GM12878 (cell line): Measurements from ENCODE around the gene PDCD2. TPM values are rescaled to one million over a fixed set of nuclear protein-coding genes. Genes with fewer than 3 reads are reported as not detected.
A peak's percentile ranks its signal among the peaks of the same experiment; 100 is the strongest.
"Not testable (repeated sequence)": the region's sequence is repeated elsewhere in the genome, so short reads cannot be mapped to it uniquely, and the experiment has no call there.

ENCODE experiments used
- ATAC-seq: fragments of 200-7000 bp; cut with Tn5 transposase; 3 replicates; pipeline ENCODE4 v1.9.1; 2020; ENCODE audit warnings: mild to moderate bottlenecking, moderate library complexity
- BruUV-seq: library from RNA; stranded (reverse); fragments of 400-500 nt; replicated peaks from 2 replicates; lab custom pipeline; 2021; lab: Mats Ljungman, UMichigan
- CTCF ChIA-PET: fragments of 300-600 bp; sonication (Branson Sonifier 250); formaldehyde crosslinking; extraction: SDS; loops from one replicate; lab custom pipeline; 2021; ENCODE audit warnings: inconsistent platforms; lab: Yijun Ruan, JAX
- POLR2A ChIA-PET: fragments of 350-600 bp; formaldehyde crosslinking; extraction: SDS; loops from one replicate; lab custom pipeline; 2021; ENCODE audit warnings: inconsistent platforms; lab: Charles Lee
- RAD21 ChIA-PET: fragments of 300-600 bp; sonication (Branson Sonifier 250); formaldehyde crosslinking; loops from one replicate; lab custom pipeline; 2023; ENCODE audit warnings: antibody characterized with exemption; ENCODE audit not compliant: unreplicated experiment; lab: Charles Lee
- SMC1A ChIA-PET: fragments of 300-600 bp; sonication (Branson Sonifier 250); formaldehyde crosslinking; loops from one replicate; lab custom pipeline; 2023; ENCODE audit not compliant: unreplicated experiment, uncharacterized antibody; lab: Charles Lee
- DNase-seq: peaks from one replicate; pipeline ENCODE4 v3.0.0-alpha.2; 2011; ENCODE audit warnings: low read depth, low spot score
- FAIRE-seq: peaks from 3 replicates; lab custom pipeline; 2011; peaks lifted over from hg19 to GRCh38; lab: Jason Lieb, UNC
- H2AFZ ChIP-seq: 2 replicates; pipeline ENCODE4 v1.6.0; 2011; ENCODE audit warnings: low read depth, low read length, control low read depth; ENCODE audit not compliant: control insufficient read depth
- H3K27ac ChIP-seq: 2 replicates; pipeline ENCODE4 v1.5.1; 2011; ENCODE audit warnings: control low read depth; ENCODE audit not compliant: control insufficient read depth, insufficient read depth
- H3K27me3 ChIP-seq, 2 experiments: replicated peaks in 1 of 2; 2 replicates each; pipeline versions ENCODE4 v1.6.0 to v1.6.1; 2011; ENCODE audit warnings: low read length in 1 of 2; ENCODE audit not compliant: control insufficient read depth in 2 of 2, insufficient read depth in 2 of 2
- H3K36me3 ChIP-seq, 2 experiments: 2 replicates each; pipeline ENCODE4 v1.5.1; 2011; ENCODE audit warnings: low read length in 1 of 2; ENCODE audit not compliant: control insufficient read depth in 2 of 2, insufficient read depth in 2 of 2
- H3K4me1 ChIP-seq: 2 replicates; pipeline ENCODE4 v1.6.1; 2011; ENCODE audit warnings: mild to moderate bottlenecking, low read length, moderate library complexity, mixed read lengths; ENCODE audit not compliant: control insufficient read depth, insufficient read depth
- H3K4me2 ChIP-seq: 2 replicates; pipeline ENCODE4 v1.6.0; 2011; ENCODE audit warnings: control low read depth; ENCODE audit not compliant: control insufficient read depth, insufficient read depth
- H3K4me3 ChIP-seq: fragments of 200-600 bp; sonication (generic); 2 replicates; pipeline ENCODE4 v1.5.1; 2016
- H3K79me2 ChIP-seq: 2 replicates; pipeline ENCODE4 v1.6.0; 2011; ENCODE audit warnings: low read length; ENCODE audit not compliant: control insufficient read depth, insufficient read depth
- H3K9ac ChIP-seq: 2 replicates; pipeline ENCODE4 v1.8.0; 2011; ENCODE audit warnings: low read length, control low read depth, mixed read lengths; ENCODE audit not compliant: control insufficient read depth, insufficient read depth
- H3K9me3 ChIP-seq: replicated peaks from 3 replicates; pipeline ENCODE4 v1.5.1; 2011; ENCODE audit warnings: mild to moderate bottlenecking, low read length; ENCODE audit not compliant: control insufficient read depth, insufficient read depth
- H4K20me1 ChIP-seq: 2 replicates; pipeline ENCODE4 v1.6.0; 2011; ENCODE audit not compliant: control insufficient read depth, insufficient read depth
- IKZF2 ChIP-seq, 2 experiments: fragments of 450-650 bp; IDR thresholded peaks; 2 replicates each; pipeline ENCODE4 v1.6.1; 2017; ENCODE audit warnings: mild to moderate bottlenecking in 2 of 2, moderate library complexity in 2 of 2
- SRF ChIP-seq, 2 experiments: IDR thresholded peaks; 2 replicates each; pipeline ENCODE4 v1.6.1; 2011; ENCODE audit warnings: low read depth in 2 of 2, low read length in 2 of 2, mild to moderate bottlenecking in 1 of 2, moderate library complexity in 1 of 2
- TCF3 ChIP-seq: IDR thresholded peaks from 2 replicates; pipeline ENCODE4 v1.6.1; 2012; ENCODE audit warnings: low read depth, mild to moderate bottlenecking, low read length, borderline replicate concordance; ENCODE audit not compliant: insufficient read depth
- ZBTB4 ChIP-seq: fragments of 450-650 bp; formaldehyde crosslinking; IDR thresholded peaks from 2 replicates; pipeline ENCODE4 v1.4.0; 2022; ENCODE audit warnings: mild to moderate bottlenecking, moderate library complexity
- WGBS: methylation state at CpG from one replicate; pipeline ENCODE4 v1.1.6; 2016; ENCODE audit warnings: low lambda C conversion rate; ENCODE audit not compliant: insufficient replicate concordance, insufficient coverage; ENCODE audit errors: missing lambda C conversion rate; 5-methylcytosine and 5-hydroxymethylcytosine counted together
- in situ Hi-C: fragments of 300-500 bp; cut with MboI; formaldehyde crosslinking; loops from 9 replicates; pipeline ENCODE4 v1.14.3; 2018; ENCODE audit warnings: mixed read lengths
- intact Hi-C: fragments of 100-400 bp; cut with micrococcal nuclease; formaldehyde crosslinking; loops from one replicate; pipeline ENCODE4 v1.14.2; 2022; ENCODE audit not compliant: unreplicated experiment
- polyA plus RNA-seq, 11 experiments: library from polyadenylated mRNA; depleted of rRNA in 4 of 11; unstranded in 6 of 11; stranded (reverse) in 5 of 11; fragments of >200 nt; fragmentation: Nextera tagmentation in 4 of 11; fragmentation: Illumina TruSeq in 1 of 11; extraction: Ambion mirVana in 4 of 11; extraction: Trizol in 1 of 11; gene quantifications; 1 replicate in 1 of 11; 2 replicates in 10 of 11; pipeline versions ENCODE4 v1.2.1 to v1.2.3, GENCODE V29; 2011 to 2016; ENCODE audit warnings: inconsistent platforms in 2 of 11, missing spikeins in 2 of 11, low read depth in 1 of 11
- total RNA-seq, 4 experiments: library from RNA; depleted of rRNA in 3 of 4; stranded (reverse); fragments of >200 nt in 3 of 4; fragmentation: Illumina TruSeq in 1 of 4; extraction: Trizol in 1 of 4; gene quantifications; 2 replicates each; pipeline versions ENCODE4 v1.2.1 to v1.2.3, GENCODE V29; 2013 to 2021

The PDCD2 gene
- total and polyA plus RNA-seq, 10 of the 15 experiments (the other 5 are each of a cell fraction or from before 2014, with no cell fraction given): 27.4 to 154 (median 101) TPM

GRCh38 chr6:170584181-170584953, at the start of gene PDCD2 (continued):
- TF ChIP-seq ZBTB4 (no peak), IKZF2 (IDR thresholded peaks at IDR 0.05) (no peak), SRF (IDR thresholded peaks at IDR 0.05; ENCODE audit: low read depth in 2 of 2, low read length in 2 of 2) (peak in 1 of 2 experiments; percentile 24; a peak in 1 of 4 replicates), TCF3 (peak; percentile 93)

GRCh38 chr6:170616020-170616554, 31.6 kb upstream of the PDCD2 start:
- RAD21 ChIA-PET, DNase-seq, H2AFZ ChIP-seq, H3K9me3 ChIP-seq, H4K20me1 ChIP-seq, H3K4me3 ChIP-seq, SMC1A ChIA-PET, H3K9ac ChIP-seq, H3K27ac ChIP-seq, in situ Hi-C loops, H3K4me1 ChIP-seq, FAIRE-seq, POLR2A ChIA-PET, intact Hi-C loops, H3K79me2 ChIP-seq, CTCF ChIA-PET, BruUV-seq, H3K36me3 ChIP-seq, H3K4me2 ChIP-seq, H3K27me3 ChIP-seq, ATAC-seq: not testable (repeated sequence)
- no CpG with 5 or more reads among the region's 1 CpG for WGBS

GRCh38 chr6:170612256-170612804, 27.9 kb upstream of the PDCD2 start:
- intact Hi-C loops, H3K27ac ChIP-seq, H4K20me1 ChIP-seq, H3K9ac ChIP-seq, in situ Hi-C loops, H3K4me1 ChIP-seq, H3K9me3 ChIP-seq, FAIRE-seq, SMC1A ChIA-PET, H3K4me2 ChIP-seq, H3K36me3 ChIP-seq, H3K27me3 ChIP-seq, POLR2A ChIA-PET, H3K4me3 ChIP-seq, RAD21 ChIA-PET, H2AFZ ChIP-seq, H3K79me2 ChIP-seq, CTCF ChIA-PET, DNase-seq: not testable (repeated sequence)
- WGBS: 21% methylated on average over 23 of the region's 55 CpGs
- TSS peak; percentile 100 for BruUV-seq
- ATAC-seq: peak; percentile 90
